Esophagus muscularis mucosa (tissue), 4 donors: ENCODE data around the gene NUP133. TPM values are rescaled to one million over a fixed set of nuclear protein-coding genes. Genes with fewer than 3 reads are reported as not detected.

Experiments used
- DNase-seq: peaks from one replicate; pipeline ENCODE4 v3.0.0-alpha.2; 2017; ENCODE audit errors: extremely low spot score
- H3K27ac ChIP-seq, 4 donors: fragments of 200-600 bp; sonication (generic); replicated peaks in 1 of 4; 1 replicate in 3 of 4; 2 replicates in 1 of 4; pipeline ENCODE4 v1.5.1; 2016 to 2019; ENCODE audit warnings: mild to moderate bottlenecking in 1 of 4
- H3K27me3 ChIP-seq, 4 donors: fragments of 200-600 bp; sonication (generic); one replicate each; pipeline versions ENCODE4 v1.5.1 to v1.6.0; 2016 to 2019
- H3K36me3 ChIP-seq, 4 donors: fragments of 200-600 bp; sonication (generic); one replicate each; pipeline ENCODE4 v1.5.1; 2016 to 2019
- H3K4me1 ChIP-seq, 4 donors: fragments of 200-600 bp; sonication (generic); one replicate each; pipeline ENCODE4 v1.5.1; 2016 to 2019
- H3K4me3 ChIP-seq, 4 donors: fragments of 200-600 bp; sonication (generic); 1 replicate in 2 of 4; 2 replicates in 2 of 4; pipeline ENCODE4 v1.5.1; 2016 to 2019; ENCODE audit warnings: mild to moderate bottlenecking in 4 of 4, moderate library complexity in 1 of 4
- H3K9me3 ChIP-seq, 4 donors: fragments of 200-600 bp; sonication (generic); 1 replicate in 3 of 4; 2 replicates in 1 of 4; pipeline ENCODE4 v1.5.1; 2016 to 2019
- EP300 ChIP-seq: sonication (generic); formaldehyde crosslinking; IDR thresholded peaks from one replicate; pipeline ENCODE4 v1.6.1; 2017; ENCODE audit warnings: antibody characterized with exemption
- POLR2A ChIP-seq: fragments of 450-650 bp; IDR thresholded peaks from one replicate; pipeline ENCODE4 v1.6.1; 2017; ENCODE audit warnings: antibody characterized with exemption, moderate library complexity, mild to moderate bottlenecking, low read depth
- POLR2AphosphoS5 ChIP-seq, 2 donors: sonication (generic); formaldehyde crosslinking; IDR thresholded peaks; one replicate each; pipeline ENCODE4 v1.6.1; 2017; ENCODE audit warnings: antibody characterized with exemption in 2 of 2
- WGBS: methylation state at CpG from one replicate; pipeline ENCODE4 v1.1.5; 2018; 5-methylcytosine and 5-hydroxymethylcytosine counted together
- intact Hi-C: fragments of 100-400 bp; cut with DNase I; formaldehyde crosslinking; loops from one replicate; pipeline ENCODE4 v1.15.1; 2023
- total RNA-seq, 4 donors: library from RNA; depleted of rRNA; stranded (reverse); fragments of >200 nt; gene quantifications; one replicate each; pipeline versions ENCODE4 v1.1.0 to v1.2.1, GENCODE V29; 2016
- TF ChIP-seq, protein P1 (sequence below), 3 experiments: fragments of 200-600 bp in 2 of 3; fragments of 450-650 bp in 1 of 3; sonication (generic) in 2 of 3; IDR thresholded peaks; one replicate each; pipeline ENCODE4 v1.5.1; 2017 to 2019; ENCODE audit warnings: antibody characterized with exemption in 3 of 3, mild to moderate bottlenecking in 2 of 3, moderate library complexity in 1 of 3

Gene NUP133
- total RNA-seq, 4 donors from 2014 or later = 23.1 to 37.0 (median 24.3) TPM

- no peaks in the 10 kb centered on the region for H3K9me3 ChIP-seq
- 56% methylated on average over 10 of the region's 11 CpGs for WGBS
- H3K4me3 ChIP-seq = no peak overlapping the region
- peaks cover 0 to 41% (median 17%) of the 10 kb centered on the region in 4 donors for H3K27me3 ChIP-seq
- H3K36me3 ChIP-seq = no peaks in the 10 kb centered on the region
- DNase-seq = no peak
- no peak overlapping the region for H3K27ac ChIP-seq
- intact Hi-C loops = no loop called here
- peaks cover 37 to 44% (median 42%) of the 10 kb centered on the region in 4 donors for H3K4me1 ChIP-seq
- TF ChIP-seq POLR2A = no peak
Observed at GRCh38 chr1:229411434-229412055, 96.6 kb downstream of the NUP133 start.

GRCh38 chr1:229410692-229411433, 97.3 kb downstream of the NUP133 start:
- peaks cover 0 to 47% (median 23%) of the 10 kb centered on the region in 4 donors for H3K27me3 ChIP-seq
- peaks cover 37 to 44% (median 42%) of the 10 kb centered on the region in 4 donors for H3K4me1 ChIP-seq
- no peaks in the 10 kb centered on the region for H3K36me3 ChIP-seq
- peak overlapping the region in 1 of 4 donors; percentile 50 for H3K27ac ChIP-seq
- no peaks in the 10 kb centered on the region for H3K9me3 ChIP-seq
- TF ChIP-seq POLR2AphosphoS5 (IDR thresholded peaks at IDR 0.05) (no peak), EP300 (no peak), POLR2A (no peak)
- TF ChIP-seq, protein P1, sequence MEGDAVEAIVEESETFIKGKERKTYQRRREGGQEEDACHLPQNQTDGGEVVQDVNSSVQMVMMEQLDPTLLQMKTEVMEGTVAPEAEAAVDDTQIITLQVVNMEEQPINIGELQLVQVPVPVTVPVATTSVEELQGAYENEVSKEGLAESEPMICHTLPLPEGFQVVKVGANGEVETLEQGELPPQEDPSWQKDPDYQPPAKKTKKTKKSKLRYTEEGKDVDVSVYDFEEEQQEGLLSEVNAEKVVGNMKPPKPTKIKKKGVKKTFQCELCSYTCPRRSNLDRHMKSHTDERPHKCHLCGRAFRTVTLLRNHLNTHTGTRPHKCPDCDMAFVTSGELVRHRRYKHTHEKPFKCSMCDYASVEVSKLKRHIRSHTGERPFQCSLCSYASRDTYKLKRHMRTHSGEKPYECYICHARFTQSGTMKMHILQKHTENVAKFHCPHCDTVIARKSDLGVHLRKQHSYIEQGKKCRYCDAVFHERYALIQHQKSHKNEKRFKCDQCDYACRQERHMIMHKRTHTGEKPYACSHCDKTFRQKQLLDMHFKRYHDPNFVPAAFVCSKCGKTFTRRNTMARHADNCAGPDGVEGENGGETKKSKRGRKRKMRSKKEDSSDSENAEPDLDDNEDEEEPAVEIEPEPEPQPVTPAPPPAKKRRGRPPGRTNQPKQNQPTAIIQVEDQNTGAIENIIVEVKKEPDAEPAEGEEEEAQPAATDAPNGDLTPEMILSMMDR (IDR thresholded peaks at IDR 0.05) = no peak
- 16% methylated on average over 10 of the region's 14 CpGs for WGBS
- intact Hi-C loops = no loop called here
- DNase-seq = no peak
- no peak overlapping the region for H3K4me3 ChIP-seq

- Histone ChIP-seq H3K4me3 (no peak overlapping the region), H3K9me3 (no peaks in the 10 kb centered on the region), H3K4me1 (peaks cover 37 to 44% (median 42%) of the 10 kb centered on the region in 4 donors), H3K27ac (peak overlapping the region in 1 of 4 donors; percentile 50), H3K36me3 (no peaks in the 10 kb centered on the region), H3K27me3 (peaks cover 0 to 52% (median 24%) of the 10 kb centered on the region in 4 donors)
- WGBS = 48% methylated on average over 8 of the region's 9 CpGs
- TF ChIP-seq POLR2A = no peak
- TF ChIP-seq EP300 = no peak
- TF ChIP-seq, protein P1 (IDR thresholded peaks at IDR 0.05) = no peak
- TF ChIP-seq POLR2AphosphoS5 (IDR thresholded peaks at IDR 0.05) = no peak
- no peak for DNase-seq
- intact Hi-C loops = no loop called here
Observed at GRCh38 chr1:229410370-229410691, 97.8 kb downstream of the NUP133 start.

GRCh38 chr1:229409616-229410369, 98.3 kb downstream of the NUP133 start:
- Histone ChIP-seq H3K4me1 (peaks cover 37 to 44% (median 42%) of the 10 kb centered on the region in 4 donors), H3K27ac (no peak overlapping the region), H3K4me3 (no peak overlapping the region), H3K9me3 (no peaks in the 10 kb centered on the region), H3K27me3 (peaks cover 0 to 57% (median 24%) of the 10 kb centered on the region in 4 donors), H3K36me3 (no peaks in the 10 kb centered on the region)
- no peak for DNase-seq
- intact Hi-C loops = no loop called here
- WGBS = 29% methylated on average over 12 of the region's 18 CpGs
- TF ChIP-seq POLR2A = no peak
- no peak for TF ChIP-seq POLR2AphosphoS5 (IDR thresholded peaks at IDR 0.05)
- TF ChIP-seq, protein P1 (IDR thresholded peaks at IDR 0.05) = no peak
- no peak for TF ChIP-seq EP300

DNA sequence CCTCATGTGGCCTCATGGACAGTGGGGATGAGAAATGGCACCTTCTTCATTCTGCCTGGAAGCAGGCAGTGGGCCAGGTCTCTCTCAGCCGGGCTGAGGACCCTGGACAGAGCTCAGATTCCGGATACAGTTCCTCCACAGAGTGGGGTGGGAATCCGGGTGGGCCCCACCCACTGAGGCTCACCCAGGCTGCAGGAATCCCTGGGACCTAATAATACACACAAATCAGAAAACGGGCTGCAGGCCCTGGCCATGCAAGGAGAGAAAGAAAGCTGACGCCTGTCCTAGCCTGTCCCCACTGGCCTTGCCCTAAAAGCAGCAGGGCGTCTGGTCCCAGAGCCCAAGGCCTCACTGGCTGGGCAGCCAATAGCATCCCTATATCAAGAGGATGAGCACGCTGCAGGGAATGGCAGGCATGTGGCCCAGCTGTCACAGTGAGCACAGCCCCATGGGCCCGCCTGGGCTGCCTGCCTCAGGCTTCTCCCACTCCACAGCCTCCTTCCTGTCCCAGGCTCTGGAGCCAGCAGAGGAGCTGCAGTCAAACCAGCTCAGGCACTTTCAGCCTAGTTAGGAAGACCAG, 99.6 kb downstream of the NUP133 start:
- DNase-seq = no peak
- H3K4me3 ChIP-seq = no peak overlapping the region
- peaks cover 37 to 44% (median 42%) of the 10 kb centered on the region in 4 donors for H3K4me1 ChIP-seq
- 61% methylated on average over 5 of the region's 8 CpGs for whole genome bisulfite sequencing
- H3K36me3 ChIP-seq = no peaks in the 10 kb centered on the region
- TF ChIP-seq, protein P1 (IDR thresholded peaks at IDR 0.05) = no peak
- TF ChIP-seq POLR2A = peak; percentile 14
- no peak overlapping the region for H3K27ac ChIP-seq
- H3K9me3 ChIP-seq = no peaks in the 10 kb centered on the region
- intact Hi-C loops = no loop called here
- H3K27me3 ChIP-seq = peaks cover 0 to 68% (median 24%) of the 10 kb centered on the region in 4 donors
